Measurements from ENCODE around the gene GCHFR.
A peak's percentile ranks its signal among the peaks of the same experiment; 100 is the strongest.

Gene GCHFR

GRCh38 chr15:40776537-40777141 lies 12.8 kb downstream of the GCHFR start:
- DNase-seq, result peak; percentile 44

- DNase-seq, result peak; percentile 55
Measured at GRCh38 chr15:40782609-40783227, 18.9 kb downstream of the GCHFR start.

GRCh38 chr15:40785164-40785563 lies 21.3 kb downstream of the GCHFR start:
- DNase-seq, result no peak

- DNase-seq, result no peak
Measured at GRCh38 chr15:40785814-40786213, 21.9 kb downstream of the GCHFR start.

GRCh38 chr15:40787344-40787841 lies 23.5 kb downstream of the GCHFR start:
- DNase-seq, result no peak

GRCh38 chr15:40787991-40788390 lies 24.1 kb downstream of the GCHFR start:
- DNase-seq, result no peak

- no peak for DNase-seq
Measured at GRCh38 chr15:40789119-40789518, 25.3 kb downstream of the GCHFR start.

GRCh38 chr15:40789999-40790398 lies 26.1 kb downstream of the GCHFR start:
- no peak for DNase-seq

GRCh38 chr15:40790718-40791117 lies 26.9 kb downstream of the GCHFR start:
- DNase-seq, result no peak

- no peak for DNase-seq
Measured at GRCh38 chr15:40792394-40792793, 28.5 kb downstream of the GCHFR start.

GRCh38 chr15:40793216-40793989 lies 29.5 kb downstream of the GCHFR start:
- DNase-seq, result no peak

GRCh38 chr15:40796041-40796440 lies 32.2 kb downstream of the GCHFR start:
- DNase-seq, result no peak

- no peak for DNase-seq
Measured at GRCh38 chr15:40796512-40796911, 32.6 kb downstream of the GCHFR start.

GRCh38 chr15:40799523-40799922 lies 35.7 kb downstream of the GCHFR start:
- DNase-seq, result no peak

- DNase-seq, result no peak
Measured at GRCh38 chr15:40803076-40803475, 39.2 kb downstream of the GCHFR start.

- DNase-seq, result no peak
Measured at GRCh38 chr15:40803688-40804087, 39.8 kb downstream of the GCHFR start.

- DNase-seq, result no peak
Measured at GRCh38 chr15:40806672-40807027, 42.8 kb downstream of the GCHFR start.

GRCh38 chr15:40807028-40807887 lies 43.4 kb downstream of the GCHFR start, which contains the start of the genes DNAJC17 and ZFYVE19:
DNAJC17 (minus strand) TSS chr15:40807473; CDS start chr15:40807446, 27 bp downstream.
ZFYVE19 (plus strand) TSS chr15:40807089; CDS start chr15:40807590, 501 bp downstream.
- DNase-seq, result peak; percentile 80

GRCh38 chr15:40807888-40808461 lies 44.1 kb downstream of the GCHFR start:
- DNase-seq, result no peak

GRCh38 chr15:40808861-40809450 lies 45.1 kb downstream of the GCHFR start:
- DNase-seq, result no peak

GRCh38 chr15:40812721-40813425 lies 49.0 kb downstream of the GCHFR start:
- no peak for DNase-seq

Data from activated gamma-delta T cell (primary cell).